Bronchial epithelial cell (primary cell): ENCODE results near the gene DBF4. TPM values are rescaled to one million over a fixed set of nuclear protein-coding genes. Genes with fewer than 3 reads are reported as not detected.
"Not testable (repeated sequence)": the region's sequence is repeated elsewhere in the genome, so short reads cannot be mapped to it uniquely, and the experiment has no call there.

Experiments used
- DNase-seq: peaks from one replicate; pipeline ENCODE4 v3.0.0-alpha.2; 2010; ENCODE audit warnings: low read depth
- FAIRE-seq: peaks from 2 replicates; lab custom pipeline; 2011; peaks lifted over from hg19 to GRCh38; lab: Jason Lieb, UNC
- H3K27me3 ChIP-seq: 2 replicates; pipeline ENCODE4 v1.5.1; 2011; ENCODE audit warnings: low read length; ENCODE audit not compliant: control insufficient read depth, insufficient read depth
- H3K36me3 ChIP-seq: 2 replicates; pipeline ENCODE4 v1.5.1; 2011; ENCODE audit warnings: low read length; ENCODE audit not compliant: control insufficient read depth, insufficient read depth
- H3K4me3 ChIP-seq: 2 replicates; pipeline ENCODE4 v1.5.1; 2011; ENCODE audit warnings: mild to moderate bottlenecking, low read depth, low read length, control low read depth
- total RNA-seq: library from RNA; depleted of rRNA; stranded (reverse); fragments of >200 nt; gene quantifications from 2 replicates; pipeline ENCODE4 v1.2.1, GENCODE V29; 2014
- TF ChIP-seq, protein P1 (sequence below): IDR thresholded peaks from 2 replicates; pipeline ENCODE4 v1.5.1; 2011; ENCODE audit warnings: mild to moderate bottlenecking, moderate library complexity, low read length, control low read depth, inconsistent platforms; ENCODE audit not compliant: insufficient read depth, severe bottlenecking

The DBF4 gene
- total RNA-seq, 1 donor from 2014 or later: 9.7 TPM

DNA sequence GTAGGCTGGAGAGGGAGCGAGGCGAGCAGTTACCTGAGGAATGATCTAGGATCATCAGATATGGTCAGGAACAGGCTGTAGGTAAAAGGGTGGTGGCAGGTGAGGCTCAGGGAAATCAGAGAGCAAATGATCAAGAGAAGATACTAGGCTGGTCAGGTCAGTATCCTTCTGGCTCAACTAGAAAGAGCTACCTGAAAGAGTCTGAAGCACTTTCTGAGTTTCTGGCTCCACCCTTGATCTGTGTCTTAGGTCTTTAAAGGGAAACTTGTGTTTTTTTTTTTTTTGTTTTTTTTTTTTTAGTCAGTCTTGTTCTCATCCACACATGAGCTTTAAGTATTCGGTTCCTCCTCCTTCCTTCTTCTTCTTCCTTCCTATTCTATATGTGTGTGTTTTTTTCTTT lies 68.3 kb downstream of the DBF4 start:
- no peak overlapping the region for H3K4me3 ChIP-seq
- no peak for DNase-seq
- no peaks in the 10 kb centered on the region for H3K36me3 ChIP-seq
- TF ChIP-seq, protein P1, sequence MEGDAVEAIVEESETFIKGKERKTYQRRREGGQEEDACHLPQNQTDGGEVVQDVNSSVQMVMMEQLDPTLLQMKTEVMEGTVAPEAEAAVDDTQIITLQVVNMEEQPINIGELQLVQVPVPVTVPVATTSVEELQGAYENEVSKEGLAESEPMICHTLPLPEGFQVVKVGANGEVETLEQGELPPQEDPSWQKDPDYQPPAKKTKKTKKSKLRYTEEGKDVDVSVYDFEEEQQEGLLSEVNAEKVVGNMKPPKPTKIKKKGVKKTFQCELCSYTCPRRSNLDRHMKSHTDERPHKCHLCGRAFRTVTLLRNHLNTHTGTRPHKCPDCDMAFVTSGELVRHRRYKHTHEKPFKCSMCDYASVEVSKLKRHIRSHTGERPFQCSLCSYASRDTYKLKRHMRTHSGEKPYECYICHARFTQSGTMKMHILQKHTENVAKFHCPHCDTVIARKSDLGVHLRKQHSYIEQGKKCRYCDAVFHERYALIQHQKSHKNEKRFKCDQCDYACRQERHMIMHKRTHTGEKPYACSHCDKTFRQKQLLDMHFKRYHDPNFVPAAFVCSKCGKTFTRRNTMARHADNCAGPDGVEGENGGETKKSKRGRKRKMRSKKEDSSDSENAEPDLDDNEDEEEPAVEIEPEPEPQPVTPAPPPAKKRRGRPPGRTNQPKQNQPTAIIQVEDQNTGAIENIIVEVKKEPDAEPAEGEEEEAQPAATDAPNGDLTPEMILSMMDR: no peak
- no peaks in the 10 kb centered on the region for H3K27me3 ChIP-seq
- no peak for FAIRE-seq

DNA sequence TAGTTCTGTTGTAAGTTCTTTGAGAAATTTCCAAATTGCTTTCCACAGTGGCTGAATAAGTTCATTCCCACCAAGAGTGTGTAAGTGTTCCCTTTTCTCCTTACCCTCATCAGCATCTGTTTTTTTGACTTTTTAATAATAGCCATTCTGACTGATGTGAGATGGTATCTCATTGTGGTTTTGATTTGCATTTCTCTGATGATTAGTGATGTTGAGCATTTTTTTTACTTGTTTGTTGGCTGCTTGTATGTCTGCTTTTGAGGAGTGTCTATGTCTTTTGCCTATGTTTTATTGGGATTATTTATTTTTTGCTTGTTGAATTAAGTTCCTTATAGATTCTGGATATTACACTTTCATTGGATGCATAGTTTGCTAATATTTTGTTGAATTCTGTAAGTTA lies 69.6 kb downstream of the DBF4 start:
- not testable (repeated sequence) for FAIRE-seq, DNase-seq, H3K27me3 ChIP-seq, H3K4me3 ChIP-seq, H3K36me3 ChIP-seq

- no peak for FAIRE-seq
- no peaks in the 10 kb centered on the region for H3K36me3 ChIP-seq
- no peaks in the 10 kb centered on the region for H3K27me3 ChIP-seq
- TF ChIP-seq, protein P1: no peak
- DNase-seq: no peak
- H3K4me3 ChIP-seq: no peak overlapping the region
These were observed 72.1 kb downstream of the DBF4 start for GRCh38 chr7:87948371-87948770.

Other genes starting within 250 kb of the DBF4 start
- 0.13 TPM in 1 of 2 replicates, not detected in the other for gene RUNDC3B, start 248.1 kb upstream of the DBF4 start, total RNA-seq
- gene SLC25A40, start 133 bp upstream of the DBF4 start, total RNA-seq: 2.6 and 3.9 TPM in 2 replicates
- under 0.01 TPM in 1 of 2 replicates, not detected in the other for gene ADAM22, start 57.8 kb downstream of the DBF4 start, total RNA-seq